Loucy (cell line): ENCODE data around the gene EXOG.

Source experiments
- H2AFZ ChIP-seq: fragments of 200-600 bp; sonication (generic); 2 replicates; pipeline ENCODE4 v1.6.0; 2016; ENCODE audit warnings: antibody characterized with exemption, mild to moderate bottlenecking, low read length, moderate library complexity
- H3F3A ChIP-seq: fragments of 200-600 bp; 2 replicates; pipeline ENCODE4 v1.6.0; 2016; ENCODE audit warnings: antibody characterized with exemption, low read depth, mild to moderate bottlenecking
- H3K27me3 ChIP-seq: fragments of 200-600 bp; sonication (generic); 2 replicates; pipeline ENCODE4 v1.6.1; 2014; ENCODE audit warnings: low read length, mild to moderate bottlenecking; ENCODE audit not compliant: insufficient read depth, poor library complexity, severe bottlenecking
- H3K36me3 ChIP-seq: fragments of 200-600 bp; sonication (generic); 2 replicates; pipeline ENCODE4 v1.6.1; 2016; ENCODE audit warnings: low read length; ENCODE audit not compliant: insufficient read depth
- H3K4me1 ChIP-seq: fragments of 200-600 bp; sonication (generic); 2 replicates; pipeline ENCODE4 v1.5.1; 2014; ENCODE audit warnings: low read length, mild to moderate bottlenecking; ENCODE audit not compliant: insufficient read depth, poor library complexity, severe bottlenecking
- H3K4me2 ChIP-seq: fragments of 200-600 bp; sonication (generic); 2 replicates; pipeline ENCODE4 v1.6.0; 2014; ENCODE audit warnings: antibody characterized with exemption, low read length, low read depth, mild to moderate bottlenecking; ENCODE audit not compliant: poor library complexity, severe bottlenecking
- H3K4me3 ChIP-seq: fragments of 200-600 bp; sonication (generic); 2 replicates; pipeline ENCODE4 v1.5.1; 2014; ENCODE audit warnings: low read length, mild to moderate bottlenecking, mixed read lengths; ENCODE audit not compliant: poor library complexity, severe bottlenecking
- H3K79me2 ChIP-seq: fragments of 200-600 bp; sonication (generic); 2 replicates; pipeline ENCODE4 v1.6.1; 2014; ENCODE audit warnings: low read length; ENCODE audit not compliant: insufficient read depth
- H3K9ac ChIP-seq: fragments of 200-600 bp; sonication (generic); 2 replicates; pipeline ENCODE4 v1.6.0; 2014; ENCODE audit warnings: mild to moderate bottlenecking, low read depth, low read length, moderate library complexity; ENCODE audit not compliant: poor library complexity, severe bottlenecking
- H3K9me2 ChIP-seq: fragments of 200-600 bp; sonication (generic); replicated peaks from 2 replicates; pipeline ENCODE4 v1.6.1; 2016; ENCODE audit warnings: low read depth, low read length, mixed read lengths
- H3K9me3 ChIP-seq: fragments of 200-600 bp; sonication (generic); 2 replicates; pipeline ENCODE4 v1.6.1; 2014; ENCODE audit warnings: mild to moderate bottlenecking, antibody characterized with exemption, low read length, low read depth; ENCODE audit not compliant: insufficient read depth
- H4K20me1 ChIP-seq: fragments of 200-600 bp; sonication (generic); 2 replicates; pipeline ENCODE4 v1.6.0; 2014; ENCODE audit warnings: antibody characterized with exemption, low read length, mild to moderate bottlenecking; ENCODE audit not compliant: insufficient read depth, poor library complexity, severe bottlenecking
- CTCF ChIP-seq: fragments of 200-600 bp; sonication (generic); conservative IDR thresholded peaks from 2 replicates; pipeline ENCODE4 v1.5.1; 2014; ENCODE audit warnings: mild to moderate bottlenecking, antibody characterized with exemption, low read length
- EZH2phosphoT487 ChIP-seq: fragments of 200-600 bp; IDR thresholded peaks from 2 replicates; pipeline ENCODE4 v1.6.1; 2018; ENCODE audit warnings: antibody characterized with exemption, mild to moderate bottlenecking, moderate library complexity, borderline replicate concordance

The EXOG gene

DNA sequence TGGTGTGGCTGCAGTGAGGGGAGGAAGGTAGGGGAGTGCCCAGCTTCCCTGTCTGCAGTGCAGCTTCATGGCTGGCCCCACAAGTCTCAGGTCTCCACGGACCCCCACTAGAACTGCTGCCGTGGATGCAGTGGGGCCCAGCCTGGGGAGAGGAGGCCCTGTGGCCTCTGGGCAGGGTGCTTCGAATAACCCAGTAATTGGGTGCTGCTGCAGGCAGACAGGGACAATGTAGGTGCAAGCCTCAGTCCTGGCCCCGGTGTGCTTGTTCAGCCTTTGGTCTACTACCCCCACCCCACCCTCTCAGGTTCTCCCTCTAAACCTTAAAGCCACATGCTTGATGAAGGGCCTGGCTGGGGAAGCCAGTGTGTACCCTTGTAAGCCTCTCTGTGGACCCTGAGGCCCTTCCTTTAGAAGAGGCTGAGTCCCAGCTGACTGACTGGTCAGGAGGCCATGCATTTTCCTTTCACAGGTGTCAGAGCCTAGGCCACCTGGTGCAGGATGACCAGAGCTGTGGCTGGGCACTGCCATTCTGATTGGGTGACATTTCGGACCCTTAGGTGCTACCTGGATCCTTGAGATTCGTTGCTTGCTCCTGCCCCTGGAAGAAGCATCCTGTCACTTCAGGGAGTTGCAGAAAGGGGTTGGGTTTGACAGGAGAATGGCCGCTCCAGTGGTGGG is 21.1 kb upstream of the EXOG start:
- Histone ChIP-seq H3K79me2 (peaks cover 11% of the 10 kb centered on the region; the same call in 1 of the 2 replicates), H3K36me3 (peaks cover 2% of the 10 kb centered on the region; the same call in 1 of the 2 replicates), H3K9me3 (peaks cover 7% of the 10 kb centered on the region; the same call in 1 of the 2 replicates), H4K20me1 (no peaks in the 10 kb centered on the region), H2AFZ (no peak overlapping the region), H3K27me3 (no peaks in the 10 kb centered on the region), H3F3A (no peaks in the 10 kb centered on the region), H3K9me2 (no peaks in the 10 kb centered on the region), H3K4me1 (no peaks in the 10 kb centered on the region), H3K4me3 (no peak overlapping the region), H3K4me2 (no peak overlapping the region), H3K9ac (no peak overlapping the region)
- TF ChIP-seq EZH2phosphoT487 (no peak), CTCF (no peak)

DNA sequence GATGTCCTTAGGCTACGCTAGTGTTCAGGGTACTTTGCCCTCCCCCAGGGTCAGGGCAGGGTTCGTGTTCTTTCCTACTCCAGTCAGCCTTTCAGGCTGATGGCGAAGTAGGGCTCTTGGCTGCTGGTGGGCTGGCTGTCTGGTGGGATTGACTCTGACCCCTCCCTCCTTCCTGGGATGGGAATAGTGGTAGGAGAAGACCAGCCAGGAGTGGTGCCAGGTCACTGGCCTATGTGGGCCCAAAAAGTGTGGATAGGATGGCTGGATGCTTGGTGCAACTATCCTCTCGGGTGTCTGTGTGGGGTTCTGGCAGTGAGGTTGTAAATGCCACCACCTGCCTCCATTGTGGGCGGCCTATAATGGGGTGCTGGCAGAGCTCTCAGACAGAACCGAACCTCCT is 20.4 kb upstream of the EXOG start:
- H3K9me3 ChIP-seq = peaks cover under 1% of the 10 kb centered on the region; the same call in 1 of the 2 replicates
- H3K36me3 ChIP-seq = peaks cover 8% of the 10 kb centered on the region; the same call in 1 of the 2 replicates
- H3K4me2 ChIP-seq = no peak overlapping the region
- no peaks in the 10 kb centered on the region for H3K27me3 ChIP-seq
- no peaks in the 10 kb centered on the region for H3K4me1 ChIP-seq
- no peak overlapping the region for H3K4me3 ChIP-seq
- peaks cover 11% of the 10 kb centered on the region; the same call in 1 of the 2 replicates for H3K79me2 ChIP-seq
- no peaks in the 10 kb centered on the region for H3F3A ChIP-seq
- H4K20me1 ChIP-seq = no peaks in the 10 kb centered on the region
- H2AFZ ChIP-seq = no peak overlapping the region
- TF ChIP-seq CTCF (no peak), EZH2phosphoT487 (no peak)
- H3K9ac ChIP-seq = no peak overlapping the region
- no peaks in the 10 kb centered on the region for H3K9me2 ChIP-seq

GRCh38 chr3:38476157-38476756 is 19.9 kb upstream of the EXOG start:
- H4K20me1 ChIP-seq = no peaks in the 10 kb centered on the region
- H3K4me1 ChIP-seq = no peaks in the 10 kb centered on the region
- H3K9ac ChIP-seq = no peak overlapping the region
- no peaks in the 10 kb centered on the region for H3K27me3 ChIP-seq
- no peaks in the 10 kb centered on the region for H3K9me2 ChIP-seq
- H2AFZ ChIP-seq = no peak overlapping the region
- H3K36me3 ChIP-seq = peaks cover 13% of the 10 kb centered on the region; the same call in 1 of the 2 replicates
- no peaks in the 10 kb centered on the region for H3F3A ChIP-seq
- no peak overlapping the region for H3K4me3 ChIP-seq
- H3K4me2 ChIP-seq = no peak overlapping the region
- peaks cover 11% of the 10 kb centered on the region; the same call in 1 of the 2 replicates for H3K79me2 ChIP-seq
- TF ChIP-seq EZH2phosphoT487 (no peak), CTCF (no peak)
- no peaks in the 10 kb centered on the region for H3K9me3 ChIP-seq
